RKO (cell line): Measurements from ENCODE around the gene ZHX3.
A peak's percentile ranks its signal among the peaks of the same experiment; 100 is the strongest.

Source experiments
- DNase-seq: peaks from one replicate; pipeline ENCODE4 v3.0.0-alpha.2; 2016; ENCODE audit warnings: low spot score

The ZHX3 gene

DNA sequence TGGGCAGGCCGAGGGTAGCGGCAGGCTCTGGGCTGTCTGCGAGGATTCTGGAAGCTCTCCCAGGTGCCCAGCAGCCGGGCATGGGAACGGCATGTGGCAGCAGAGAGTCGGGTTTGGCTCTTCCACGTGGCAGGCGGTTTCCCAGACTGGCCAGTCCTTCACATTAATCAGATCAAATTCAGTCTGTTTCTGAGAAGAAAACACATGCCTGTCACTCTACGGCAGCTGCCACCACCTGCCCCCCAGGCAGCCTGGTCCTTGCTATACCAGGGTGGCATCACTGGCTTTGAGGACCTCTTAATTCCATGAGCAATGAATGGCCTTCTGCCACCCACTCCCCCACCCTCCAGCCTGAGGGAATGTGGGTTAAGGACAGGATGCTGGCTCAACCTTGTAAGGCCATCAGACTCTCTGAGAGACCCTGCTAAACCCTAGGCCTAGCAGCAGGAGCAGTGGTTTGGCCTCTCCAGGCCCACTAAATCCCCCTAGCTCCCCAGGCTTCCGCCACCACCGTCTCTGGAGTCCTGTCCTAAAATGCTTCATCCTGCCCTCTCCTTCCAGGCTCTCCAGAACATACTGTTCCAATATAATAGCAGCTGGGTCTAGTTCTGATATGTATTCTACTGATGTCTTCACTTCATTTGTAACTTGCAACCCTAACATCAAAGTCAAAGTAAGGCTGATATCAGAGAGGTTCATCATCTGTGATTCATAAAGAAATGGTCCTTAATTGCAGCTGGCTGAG is 132.3 kb downstream of the ZHX3 start:
- no peak for DNase-seq

DNA sequence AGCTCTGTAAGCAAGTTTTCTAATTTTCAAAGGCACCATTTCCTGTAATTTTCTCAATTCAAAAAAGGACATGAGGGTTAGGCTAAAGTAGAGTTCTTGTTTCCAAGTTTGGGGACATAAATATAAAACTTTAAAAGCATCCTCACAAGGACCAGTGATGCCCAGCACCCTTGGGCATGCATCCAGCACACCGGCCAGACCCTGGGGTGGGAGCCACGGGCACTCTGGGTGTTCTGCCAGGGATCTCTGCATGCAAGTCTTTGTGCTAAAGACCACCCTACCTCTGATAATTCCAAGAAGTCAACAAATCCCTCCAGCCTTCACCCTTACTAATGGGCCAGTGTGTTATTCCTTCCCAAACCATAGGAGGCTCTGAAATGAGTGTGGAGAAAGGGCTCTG is 133.7 kb downstream of the ZHX3 start:
- no peak for DNase-seq

DNA sequence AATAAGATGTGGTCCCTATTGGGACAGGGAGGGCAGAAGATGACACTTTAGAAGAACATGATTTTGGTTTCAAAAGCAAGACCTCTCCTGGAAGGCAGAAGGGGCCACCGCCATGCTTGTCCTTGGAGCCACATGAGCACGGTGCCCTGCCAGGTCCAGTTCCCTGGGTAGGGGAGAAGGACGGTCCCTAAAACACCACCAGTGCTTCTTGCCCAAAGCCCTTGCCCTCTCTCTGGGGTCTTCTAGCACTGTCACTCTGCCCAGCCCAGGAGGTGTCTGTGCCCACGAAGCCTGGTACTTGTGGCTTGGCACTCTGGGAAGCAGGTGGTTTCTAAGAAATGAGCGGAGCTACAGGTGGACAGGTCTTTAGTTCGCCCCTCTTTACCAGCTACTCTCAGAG is 134.1 kb downstream of the ZHX3 start:
- no peak for DNase-seq

DNA sequence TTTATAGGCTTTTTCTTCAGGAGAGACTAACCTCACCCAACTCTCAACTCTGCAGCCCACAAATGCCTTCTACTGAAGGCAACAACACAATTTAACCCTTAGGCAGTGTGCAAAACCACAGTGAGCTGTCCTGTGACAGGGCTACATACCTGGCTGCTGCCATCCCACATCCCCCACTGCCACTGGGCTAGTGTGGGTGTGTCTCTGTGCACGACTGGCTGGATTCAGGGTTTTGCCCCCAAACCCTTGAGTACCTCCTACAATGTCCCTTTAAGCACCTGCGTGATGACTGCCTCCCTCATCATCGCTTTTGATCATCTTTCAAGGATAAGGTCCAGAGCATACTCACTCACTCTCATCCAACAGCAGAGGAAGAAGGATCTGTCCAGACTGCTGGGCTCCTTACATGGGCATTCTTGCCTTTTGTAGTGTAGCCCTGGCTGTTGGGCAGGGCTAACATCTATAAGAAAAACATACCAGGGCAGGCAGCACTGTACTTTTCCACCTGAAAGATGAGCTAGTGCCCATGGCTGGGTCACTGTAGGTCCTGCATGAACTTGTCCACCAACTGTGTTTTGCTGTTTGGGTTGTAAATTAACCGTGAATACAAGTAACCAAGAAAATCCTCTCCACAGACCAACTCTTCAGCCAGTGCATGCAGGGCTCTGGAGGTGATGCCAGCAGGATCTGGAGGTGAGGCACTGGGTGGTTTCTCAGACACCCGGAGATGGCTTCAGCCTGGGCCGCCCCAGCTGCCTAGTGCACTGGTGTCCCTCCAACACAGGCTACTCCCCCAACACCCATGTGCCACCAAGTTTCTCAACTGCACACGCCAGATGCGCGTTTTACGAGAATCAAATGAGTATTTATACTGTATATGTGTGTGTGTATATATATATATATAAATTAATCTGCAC is 135.0 kb downstream of the ZHX3 start:
- no peak for DNase-seq

DNA sequence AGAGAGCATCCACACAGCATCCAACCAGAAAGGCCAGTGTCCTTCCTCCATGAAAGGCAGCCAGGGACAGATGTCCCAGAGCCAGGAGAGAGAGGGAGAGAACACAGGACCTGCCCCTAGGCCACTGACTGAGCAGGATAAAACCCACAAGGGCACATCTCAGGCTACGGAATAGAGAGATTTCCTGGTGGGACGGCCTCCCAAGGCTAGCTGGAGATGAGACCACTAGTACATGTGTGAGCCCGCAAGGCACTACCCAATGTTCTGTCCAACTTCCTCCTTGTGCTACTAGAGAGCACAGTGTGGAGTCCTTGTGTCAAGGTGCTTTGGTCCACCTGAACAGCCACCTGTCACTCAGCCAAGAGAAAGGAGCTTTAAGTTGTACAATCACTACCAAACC is 136.0 kb downstream of the ZHX3 start:
- DNase-seq = no peak

DNA sequence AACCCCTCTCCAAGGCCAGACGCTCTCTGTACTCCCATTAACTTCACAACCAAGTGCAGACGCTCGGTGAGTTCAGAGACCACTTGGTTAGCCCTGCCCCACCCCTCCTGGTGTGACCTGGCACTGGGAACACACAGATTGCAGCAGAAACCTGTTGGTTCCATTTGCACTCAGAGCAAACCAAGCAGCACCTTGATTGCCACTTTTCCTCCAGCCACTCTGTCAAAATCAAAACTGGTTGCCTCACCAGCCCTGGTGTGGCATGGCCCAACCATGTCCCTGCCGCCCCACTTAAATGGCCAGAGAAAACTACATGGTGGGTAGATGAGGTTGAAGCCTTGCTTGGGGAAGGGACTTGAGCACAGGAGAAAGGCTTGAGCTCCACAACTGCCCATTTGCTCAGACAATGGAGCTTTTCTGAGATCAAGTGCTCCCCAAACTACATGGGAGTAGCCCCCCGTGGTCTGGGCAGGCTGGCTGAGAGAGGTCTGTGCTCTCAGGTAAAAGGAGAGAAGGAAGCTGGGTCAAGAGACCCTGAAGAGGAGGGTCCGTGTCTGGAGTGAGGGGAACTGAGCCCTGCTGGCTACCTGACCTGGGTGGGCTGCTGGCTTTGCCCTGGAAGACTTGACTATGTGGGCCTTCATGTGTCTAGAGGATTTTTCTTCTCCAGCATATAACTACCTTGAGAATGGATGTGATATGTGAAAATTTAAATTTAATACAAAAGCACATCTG is 136.8 kb downstream of the ZHX3 start:
- DNase-seq = no peak

DNA sequence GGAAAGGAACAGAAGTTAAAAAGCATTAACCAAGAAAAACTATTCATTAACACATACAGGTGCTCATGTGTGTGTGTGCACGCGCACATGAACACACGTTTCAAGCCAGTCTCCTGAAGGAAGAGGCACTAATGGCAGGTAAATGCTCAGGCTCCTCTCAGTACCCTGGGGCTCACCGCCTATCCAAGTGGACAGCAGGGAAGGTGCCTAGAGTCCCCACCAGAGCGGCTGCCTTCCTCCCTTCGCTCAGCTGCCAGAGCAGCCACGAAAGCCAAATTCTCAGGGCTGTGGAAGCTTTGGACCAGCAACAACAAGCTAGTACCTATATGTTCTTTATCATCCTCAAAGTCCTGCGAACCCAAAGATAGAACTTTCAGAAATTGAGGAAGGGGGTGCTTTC is 137.6 kb downstream of the ZHX3 start:
- no peak for DNase-seq

DNA sequence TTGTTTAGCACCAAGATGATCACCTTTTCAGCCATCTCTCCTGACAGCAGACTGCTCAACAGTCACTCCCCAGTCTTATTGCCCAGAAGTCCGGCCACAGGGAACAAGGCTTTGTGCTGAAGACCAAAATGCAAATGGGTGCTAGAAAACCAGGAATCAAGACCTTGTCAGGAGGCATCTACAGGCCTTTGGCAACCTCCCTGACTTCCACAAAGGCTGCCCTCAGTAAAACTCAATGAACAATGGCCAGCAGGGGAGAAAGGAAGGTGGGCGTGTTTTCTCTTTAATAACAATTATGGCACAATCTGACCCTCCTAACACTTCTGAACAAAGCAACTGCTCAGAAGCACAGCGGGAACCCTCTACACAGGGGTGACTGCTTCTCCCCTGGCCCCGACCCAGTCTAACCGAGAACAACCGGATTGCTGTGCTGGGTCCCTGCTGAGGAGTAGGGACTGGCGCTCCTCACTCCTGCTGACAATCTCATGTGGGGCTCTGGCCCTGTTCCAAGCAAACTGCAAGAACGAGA is 138.6 kb downstream of the ZHX3 start:
- no peak for DNase-seq

DNA sequence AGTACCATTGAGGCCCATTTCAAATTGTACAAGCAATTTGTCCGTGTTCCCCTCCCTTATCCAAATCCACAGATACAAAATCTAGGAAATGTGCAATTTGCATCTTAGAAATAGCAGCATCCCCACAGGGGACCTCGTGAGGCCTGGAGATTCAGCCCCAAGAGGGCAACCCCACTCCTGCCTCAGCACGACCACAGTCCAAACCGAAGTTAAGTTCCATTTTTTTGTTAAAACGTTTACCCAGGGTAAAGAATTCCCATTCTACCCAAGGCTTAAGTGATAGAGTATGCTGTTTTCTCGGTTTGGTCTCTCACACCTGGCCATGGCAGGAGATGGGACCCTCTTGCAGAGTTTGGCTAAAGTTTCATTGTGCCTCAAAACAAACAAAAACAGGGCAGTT is 139.0 kb downstream of the ZHX3 start:
- DNase-seq = no peak

DNA sequence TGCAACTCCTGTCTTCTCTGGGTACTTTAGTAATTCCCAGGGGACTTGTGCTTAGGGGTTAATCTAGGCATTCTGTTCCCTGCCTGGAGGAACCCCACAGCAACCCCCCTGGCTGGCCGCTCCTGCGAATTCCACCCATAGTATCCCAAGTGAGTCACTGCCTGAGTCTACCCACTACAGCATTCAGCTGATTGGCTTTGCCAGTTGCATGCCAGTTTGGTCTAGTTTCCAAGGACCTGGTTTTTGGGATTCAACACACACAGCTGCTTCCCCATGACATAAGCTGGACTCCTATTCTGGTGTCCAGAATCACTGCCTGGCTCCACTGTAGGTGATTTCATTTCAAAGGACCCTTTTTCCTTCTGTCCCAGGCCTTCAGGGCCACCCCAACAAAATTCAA is 139.9 kb downstream of the ZHX3 start:
- DNase-seq = peak; percentile 59

DNA sequence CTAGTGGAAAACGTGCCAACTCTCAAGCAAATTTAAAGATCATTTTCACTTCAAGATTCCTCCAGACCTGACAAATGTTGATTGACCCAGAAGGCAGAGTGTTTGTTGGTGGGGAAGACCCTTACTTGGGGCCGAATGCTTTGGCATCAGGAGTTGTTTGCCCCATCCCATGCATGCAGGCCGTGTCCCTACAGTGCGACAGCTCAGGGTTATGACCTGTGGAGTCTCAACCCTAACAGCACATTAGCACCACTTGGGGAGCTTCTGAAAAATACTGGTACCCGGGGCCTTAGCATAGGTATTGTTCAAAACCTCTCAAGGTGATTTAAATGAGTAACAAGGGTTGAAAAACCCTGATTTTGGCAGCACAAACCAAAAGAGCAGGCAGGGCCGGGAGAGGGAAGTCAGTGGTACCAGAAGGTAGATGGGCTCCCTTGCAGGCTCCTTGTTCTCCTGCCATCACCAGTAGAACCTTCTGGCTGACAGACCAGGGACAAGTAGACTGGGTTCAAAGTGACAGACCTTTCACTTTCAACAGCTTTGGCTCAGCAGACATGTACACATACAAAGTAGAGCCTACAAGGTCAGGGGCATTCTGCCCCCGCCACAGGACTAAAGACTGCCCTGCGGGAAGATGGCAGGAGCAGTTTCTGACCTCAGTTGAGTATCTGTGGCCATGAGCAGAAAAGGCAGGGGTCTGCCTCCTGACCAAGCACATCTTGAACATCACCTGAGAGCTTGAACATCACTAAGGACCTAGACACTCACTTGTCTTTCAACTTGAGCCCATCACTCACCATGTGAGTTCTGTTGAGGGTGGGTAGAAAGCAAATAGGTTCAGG is 140.6 kb downstream of the ZHX3 start:
- no peak for DNase-seq

DNA sequence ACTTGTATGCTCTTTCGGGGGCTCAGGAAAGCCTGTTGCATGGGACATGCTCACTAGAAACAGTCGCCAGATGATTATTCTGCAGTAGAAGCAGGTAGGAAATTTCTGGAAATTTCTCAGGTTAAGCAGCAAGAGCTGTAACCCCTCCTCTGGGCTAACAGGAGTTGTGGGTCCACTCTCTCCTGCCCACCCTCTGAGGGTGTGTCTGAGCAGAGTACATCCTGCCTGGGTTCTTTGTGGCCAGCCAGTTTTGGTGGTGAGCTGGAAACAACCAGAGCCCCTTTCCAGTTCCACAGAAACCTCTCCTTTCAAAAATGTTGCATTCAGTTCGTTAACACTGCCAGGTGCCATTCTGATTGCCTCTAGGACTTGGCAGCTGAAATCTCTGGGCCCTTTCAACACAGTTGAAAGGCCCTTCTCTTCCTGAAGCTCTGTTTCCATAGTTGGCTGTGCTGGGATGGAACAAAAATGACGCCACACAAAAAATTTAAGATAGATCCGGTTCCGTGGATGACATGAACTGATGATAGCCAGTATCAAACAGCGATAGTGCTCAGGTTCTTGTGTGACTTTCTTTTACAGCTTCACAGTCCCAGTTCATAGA is 141.7 kb downstream of the ZHX3 start:
- no peak for DNase-seq

DNA sequence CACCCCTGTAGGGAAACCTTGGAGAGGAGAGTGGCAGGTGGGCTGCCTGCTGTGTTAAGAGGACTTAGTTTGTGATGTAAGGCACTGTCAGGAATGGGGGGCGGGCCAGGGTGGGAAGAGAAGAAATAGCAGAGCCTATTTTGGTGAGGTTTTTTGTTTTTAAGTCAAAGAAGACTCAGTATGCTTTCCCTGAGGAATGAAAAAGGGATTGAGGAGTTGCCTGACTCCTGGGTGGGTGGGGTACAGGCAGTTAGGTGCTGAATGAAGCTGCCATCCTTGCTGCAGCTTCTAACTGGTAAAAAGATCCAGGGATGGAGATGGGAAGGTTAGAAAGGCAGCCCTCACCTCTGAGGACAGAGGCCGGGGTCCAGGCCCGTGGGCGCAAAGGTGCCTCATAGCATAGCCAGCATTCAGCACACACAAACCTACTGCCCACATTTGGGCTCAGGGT is 142.3 kb downstream of the ZHX3 start:
- no peak for DNase-seq

DNA sequence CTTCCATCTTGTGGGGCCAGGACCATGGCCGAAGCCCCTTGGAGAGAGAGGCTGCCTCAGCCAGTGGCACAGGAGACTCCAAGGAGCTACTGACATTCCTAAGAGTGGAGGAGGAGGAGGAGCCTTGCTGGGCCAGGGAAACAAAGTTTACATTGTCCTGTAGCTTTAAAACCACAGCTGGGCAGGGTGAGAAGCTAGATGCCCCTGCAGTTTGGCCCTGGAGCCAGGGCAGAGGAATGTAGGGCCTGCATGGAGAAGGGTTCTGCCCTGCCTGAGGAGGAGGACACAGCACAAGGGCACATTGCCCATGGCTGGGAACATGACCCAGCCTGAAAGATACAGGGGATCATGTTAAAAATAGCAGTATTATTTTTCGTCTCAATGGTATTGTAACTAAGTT is 142.7 kb downstream of the ZHX3 start:
- no peak for DNase-seq

DNA sequence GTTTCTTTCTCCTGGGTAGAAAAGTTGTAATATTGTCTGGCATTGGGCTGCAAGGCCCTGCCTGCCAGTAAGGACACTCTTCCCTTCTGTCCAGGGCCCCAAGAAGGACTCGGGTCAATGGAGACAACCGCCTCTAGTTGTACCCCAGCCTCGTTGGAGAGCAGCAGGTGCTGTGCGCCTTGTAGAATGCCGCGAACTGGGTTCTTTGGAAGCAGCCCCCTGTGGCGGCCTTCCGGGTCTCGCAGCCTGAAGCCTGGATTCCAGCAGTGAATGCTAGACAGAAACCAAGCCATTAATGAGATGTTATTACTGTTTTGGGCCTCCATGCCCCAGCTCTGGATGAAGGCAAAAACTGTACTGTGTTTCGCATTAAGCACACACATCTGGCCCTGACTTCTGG is 143.2 kb downstream of the ZHX3 start:
- no peak for DNase-seq

DNA sequence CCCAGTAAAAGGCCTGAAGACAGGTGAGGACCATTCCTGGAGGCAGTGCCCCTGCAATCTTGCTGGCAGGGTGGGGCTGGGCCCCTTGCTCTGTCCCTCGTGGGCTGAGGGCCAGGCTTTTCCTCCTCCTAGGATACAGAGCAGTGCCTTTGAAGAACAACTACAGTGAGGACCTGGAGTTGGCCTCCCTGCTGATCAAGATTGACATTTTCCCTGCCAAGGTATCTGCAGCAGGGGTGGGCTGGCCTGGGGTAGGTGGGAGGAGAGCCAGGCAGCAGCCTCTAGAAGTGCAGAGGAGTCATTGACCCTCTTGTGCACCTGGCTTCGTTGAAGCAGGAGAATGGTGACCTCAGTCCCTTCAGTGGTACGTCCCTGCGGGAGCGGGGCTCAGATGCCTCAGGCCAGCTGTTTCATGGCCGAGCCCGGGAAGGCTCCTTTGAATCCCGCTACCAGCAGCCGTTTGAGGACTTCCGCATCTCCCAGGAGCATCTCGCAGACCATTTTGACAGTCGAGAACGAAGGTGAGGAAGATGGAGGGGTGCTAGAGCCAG is 143.7 kb downstream of the ZHX3 start:
- no peak for DNase-seq

DNA sequence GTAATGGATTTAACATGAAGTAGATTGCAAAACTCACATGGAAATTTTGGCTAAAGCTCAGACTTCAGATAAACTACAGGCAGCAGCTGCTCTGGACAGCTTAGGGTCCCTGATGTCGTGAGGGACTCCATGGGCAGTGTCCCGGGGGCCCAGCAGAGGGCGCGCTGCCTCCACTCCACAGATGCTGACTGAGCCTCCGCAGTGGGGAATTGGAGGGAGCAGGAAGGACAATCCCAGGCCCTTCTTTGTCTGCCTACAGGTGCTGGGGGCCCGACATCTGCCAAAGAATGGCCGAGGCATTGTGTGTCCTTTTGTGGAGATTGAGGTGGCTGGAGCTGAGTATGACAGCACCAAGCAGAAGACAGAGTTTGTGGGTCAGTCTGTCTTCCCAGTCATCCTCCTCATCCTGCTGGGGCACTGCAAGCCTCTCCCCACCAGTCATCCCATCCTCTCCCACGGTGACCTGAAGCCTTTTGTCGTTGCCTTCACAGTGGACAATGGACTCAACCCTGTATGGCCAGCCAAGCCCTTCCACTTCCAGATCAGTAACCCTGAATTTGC is 144.3 kb downstream of the ZHX3 start:
- DNase-seq = peak; percentile 70

DNA sequence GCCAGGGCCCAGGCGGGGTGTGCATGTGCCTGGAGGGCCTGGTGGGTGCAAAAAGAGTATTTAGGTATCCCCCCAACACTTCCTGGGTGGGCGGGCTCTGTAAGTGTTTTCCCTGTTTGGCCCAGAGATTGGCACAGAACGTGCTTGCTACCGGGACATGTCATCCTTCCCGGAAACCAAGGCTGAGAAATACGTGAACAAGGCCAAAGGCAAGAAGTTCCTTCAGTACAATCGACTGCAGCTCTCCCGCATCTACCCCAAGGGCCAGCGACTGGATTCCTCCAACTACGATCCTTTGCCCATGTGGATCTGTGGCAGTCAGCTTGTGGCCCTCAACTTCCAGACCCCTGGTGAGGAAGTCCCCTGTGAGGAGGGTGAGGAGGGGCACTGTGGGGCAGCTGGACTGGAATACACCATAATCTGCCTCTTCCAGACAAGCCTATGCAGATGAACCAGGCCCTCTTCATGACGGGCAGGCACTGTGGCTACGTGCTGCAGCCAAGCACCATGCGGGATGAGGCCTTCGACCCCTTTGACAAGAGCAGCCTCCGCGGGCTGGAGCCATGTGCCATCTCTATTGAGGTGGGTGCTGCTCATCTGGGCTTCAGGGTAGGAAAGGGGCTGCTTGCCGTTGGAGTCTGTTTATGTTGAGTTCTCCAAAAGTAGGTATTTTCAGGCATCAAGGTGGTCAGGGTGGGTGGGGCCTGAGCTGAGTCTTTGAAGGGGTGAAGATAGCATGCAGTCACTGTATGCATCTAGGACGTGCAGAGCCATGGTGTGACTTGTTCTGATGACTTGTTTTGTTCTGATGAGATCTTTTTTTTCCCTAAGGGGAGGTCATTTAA is 145.0 kb downstream of the ZHX3 start:
- DNase-seq = no peak

DNA sequence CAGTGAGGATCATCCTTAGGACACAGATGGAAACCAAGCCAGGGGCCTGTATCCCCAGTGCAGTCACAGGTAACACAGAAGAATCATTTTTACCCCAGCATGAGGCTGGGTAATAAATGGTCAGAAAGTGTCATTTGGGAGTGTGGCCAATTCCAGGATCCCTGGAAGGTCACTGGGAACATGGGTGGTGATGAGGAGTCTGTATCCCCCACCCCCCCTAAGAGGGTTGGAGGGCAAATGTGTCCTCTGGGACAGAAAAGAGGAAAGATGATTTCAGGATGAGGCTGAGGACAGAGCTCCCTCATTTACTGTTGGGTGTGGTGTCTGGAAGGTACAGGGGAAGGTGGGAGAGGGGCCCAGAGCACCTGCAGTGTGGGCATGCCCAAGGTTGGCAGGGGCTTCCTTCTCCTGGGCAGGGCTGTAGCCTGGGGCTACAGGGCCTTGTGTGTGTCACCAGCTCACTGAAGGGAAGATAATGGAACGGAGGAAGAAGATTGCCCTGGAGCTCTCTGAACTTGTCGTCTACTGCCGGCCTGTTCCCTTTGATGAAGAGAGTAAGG is 145.7 kb downstream of the ZHX3 start:
- no peak for DNase-seq
